HEK293 (cell line): ENCODE data around the gene ANKRD23.

Source experiments
- CTCF ChIA-PET: fragments of 350-600 bp; formaldehyde crosslinking; extraction: SDS; loops from one replicate; lab custom pipeline; 2021; ENCODE audit warnings: antibody characterized with exemption; lab: Yijun Ruan, JAX
- POLR2A ChIA-PET: fragments of 300-600 bp; formaldehyde crosslinking; extraction: SDS; loops from one replicate; lab custom pipeline; 2020; ENCODE audit warnings: antibody characterized with exemption, inconsistent platforms; lab: Yijun Ruan, JAX
- H3K27ac ChIP-seq: fragments of 200-500 bp; sonication (Bioruptor generic); 2 replicates; pipeline ENCODE4 v1.5.1; 2014; ENCODE audit warnings: low read depth, low read length, control low read depth, inconsistent platforms; ENCODE audit errors: extremely low read depth
- H3K36me3 ChIP-seq, 2 experiments: fragments of 200-500 bp in 1 of 2; sonication (Bioruptor generic) in 1 of 2; 1 replicate in 1 of 2; 2 replicates in 1 of 2; pipeline ENCODE4 v1.5.1; 2014 to 2017; ENCODE audit warnings: inconsistent platforms in 2 of 2, low read length in 2 of 2; ENCODE audit not compliant: control insufficient read depth in 2 of 2, insufficient read depth in 1 of 2
- H3K4me1 ChIP-seq: fragments of 200-500 bp; sonication (Bioruptor generic); 2 replicates; pipeline ENCODE4 v1.5.1; 2014; ENCODE audit warnings: mild to moderate bottlenecking, low read length, inconsistent platforms; ENCODE audit not compliant: control insufficient read depth, insufficient read depth
- H3K4me3 ChIP-seq: 2 replicates; pipeline ENCODE4 v1.5.1; 2011; ENCODE audit warnings: low read depth, mild to moderate bottlenecking, control low read depth, low read length, moderate library complexity
- H3K9me3 ChIP-seq: fragments of 200-500 bp; sonication (Bioruptor generic); 2 replicates; pipeline ENCODE4 v1.5.1; 2014; ENCODE audit warnings: low read depth, low read length, inconsistent platforms; ENCODE audit not compliant: control insufficient read depth, insufficient read depth
- IKZF3 ChIP-seq: fragments of 450-650 bp; IDR thresholded peaks from 2 replicates; pipeline ENCODE4 v1.5.0; 2018; ENCODE audit warnings: missing biosample characterization, mild to moderate bottlenecking, missing genetic modification characterization, moderate library complexity
- KLF8 ChIP-seq: fragments of 450-650 bp; formaldehyde crosslinking; IDR thresholded peaks from 2 replicates; pipeline ENCODE4 v1.5.1; 2016; ENCODE audit warnings: missing biosample characterization, missing genetic modification characterization
- OVOL3 ChIP-seq: fragments of 450-650 bp; formaldehyde crosslinking; IDR thresholded peaks from 2 replicates; pipeline ENCODE4 v1.5.1; 2016; ENCODE audit warnings: missing biosample characterization, missing genetic modification characterization
- REST ChIP-seq: fragments of 450-650 bp; formaldehyde crosslinking; IDR thresholded peaks from 2 replicates; pipeline ENCODE4 v1.5.1; 2016; ENCODE audit warnings: missing biosample characterization, missing genetic modification characterization
- ZBTB17 ChIP-seq: fragments of 450-650 bp; formaldehyde crosslinking; IDR thresholded peaks from 2 replicates; pipeline ENCODE4 v1.5.1; 2016; ENCODE audit warnings: missing biosample characterization, missing genetic modification characterization
- ZBTB20 ChIP-seq: fragments of 450-650 bp; formaldehyde crosslinking; IDR thresholded peaks from 2 replicates; pipeline ENCODE4 v1.5.1; 2016; ENCODE audit warnings: missing biosample characterization, missing genetic modification characterization
- ZNF10 ChIP-seq: fragments of 450-650 bp; formaldehyde crosslinking; IDR thresholded peaks from 2 replicates; pipeline ENCODE4 v1.5.1; 2017; ENCODE audit warnings: missing biosample characterization, missing genetic modification characterization
- ZNF132 ChIP-seq: fragments of 450-650 bp; formaldehyde crosslinking; IDR thresholded peaks from 2 replicates; pipeline ENCODE4 v1.5.1; 2017; ENCODE audit warnings: missing biosample characterization, missing genetic modification characterization, borderline replicate concordance
- ZNF133 ChIP-seq: fragments of 450-650 bp; formaldehyde crosslinking; IDR thresholded peaks from 2 replicates; pipeline ENCODE4 v1.5.1; 2016; ENCODE audit warnings: missing biosample characterization, missing genetic modification characterization
- ZNF2 ChIP-seq: fragments of 450-650 bp; formaldehyde crosslinking; IDR thresholded peaks from 2 replicates; pipeline ENCODE4 v1.5.1; 2016; ENCODE audit warnings: missing biosample characterization, missing genetic modification characterization
- ZNF211 ChIP-seq: fragments of 450-650 bp; formaldehyde crosslinking; IDR thresholded peaks from 2 replicates; pipeline ENCODE4 v1.5.1; 2016; ENCODE audit warnings: low read depth, missing biosample characterization, missing genetic modification characterization
- ZNF362 ChIP-seq: fragments of 450-650 bp; formaldehyde crosslinking; IDR thresholded peaks from 2 replicates; pipeline ENCODE4 v1.5.1; 2016; ENCODE audit warnings: missing biosample characterization, missing genetic modification characterization
- ZNF513 ChIP-seq: fragments of 450-650 bp; IDR thresholded peaks from 2 replicates; pipeline ENCODE4 v1.5.1; 2018; ENCODE audit warnings: missing biosample characterization, missing genetic modification characterization
- ZNF518A ChIP-seq: fragments of 450-650 bp; formaldehyde crosslinking; conservative IDR thresholded peaks from 2 replicates; pipeline ENCODE4 v1.5.1; 2016; ENCODE audit warnings: low read depth, missing biosample characterization, missing genetic modification characterization
- ZNF660 ChIP-seq: fragments of 450-650 bp; IDR thresholded peaks from 2 replicates; pipeline ENCODE4 v1.5.1; 2018; ENCODE audit warnings: missing biosample characterization, mild to moderate bottlenecking, missing genetic modification characterization
- ZNF785 ChIP-seq: fragments of 450-650 bp; formaldehyde crosslinking; IDR thresholded peaks from 2 replicates; pipeline ENCODE4 v1.5.1; 2016; ENCODE audit warnings: missing biosample characterization, missing genetic modification characterization
- ZSCAN18 ChIP-seq: fragments of 450-650 bp; formaldehyde crosslinking; IDR thresholded peaks from 2 replicates; pipeline ENCODE4 v1.5.1; 2016; ENCODE audit warnings: missing biosample characterization, missing genetic modification characterization
- ZSCAN5A ChIP-seq: fragments of 450-650 bp; formaldehyde crosslinking; IDR thresholded peaks from 2 replicates; pipeline ENCODE4 v1.5.1; 2016; ENCODE audit warnings: missing biosample characterization, missing genetic modification characterization

The ANKRD23 gene

GRCh38 chr2:96816127-96816835, 27.5 kb downstream of the ANKRD23 start, which contains the start of gene CNNM3 (continued):
- peak; percentile 62; the same call in 1 of the 2 replicates for TF ChIP-seq ZSCAN5A (tag by site-specific recombination)
- no peak for TF ChIP-seq OVOL3
- 0 out of 2 replicates have a peak, but pooled peaks have one; percentile 56 for TF ChIP-seq ZNF10 (tag by site-specific recombination)
- no peak for TF ChIP-seq ZNF211 (tag by site-specific recombination)
- TF ChIP-seq ZSCAN18 (tag by site-specific recombination), result no peak
- TF ChIP-seq ZNF362, result no peak
- no peak for TF ChIP-seq ZNF132 (tag by site-specific recombination)
- TF ChIP-seq ZNF518A (tag by site-specific recombination), result no peak
- peak; percentile 81 for TF ChIP-seq ZNF660 (tag by site-specific recombination)

GRCh38 chr2:96815326-96816126, 28.3 kb downstream of the ANKRD23 start:
- peak overlapping the region; percentile 75 for H3K4me3 ChIP-seq
- no peaks in the 10 kb centered on the region for H3K9me3 ChIP-seq
- peak overlapping the region; percentile 50; the same call in 1 of the 2 replicates for H3K27ac ChIP-seq
- peaks cover 6 to 41% of the 10 kb centered on the region in 2 experiments; a peak in 2 of 3 replicates for H3K36me3 ChIP-seq
- ChIA-PET POLR2A (interaction anchor here (0.5 to 1.7 kb wide), 12 partner anchors 18 to 275 kb away, joined by 3 to 7 read pairs (median 4); partner anchors contain the start of genes ANKRD39, CNNM4 and KANSL3), CTCF (interaction anchor here (0.6 to 1.1 kb wide), 6 partner anchors 9 to 57 kb away, joined by 3 to 4 read pairs (median 4); no protein-coding TSS in a partner anchor)
- H3K4me1 ChIP-seq, result peaks cover 15% of the 10 kb centered on the region
- TF ChIP-seq ZBTB17 (peak; percentile 70), REST (tag by site-specific recombination) (peak; percentile 62; the same call in 1 of the 2 replicates), ZNF513 (tag by site-specific recombination) (no peak; the same call in 1 of the 2 replicates), KLF8 (no peak), ZNF785 (tag by site-specific recombination) (no peak), ZNF2 (tag by site-specific recombination) (0 out of 2 replicates have a peak, but pooled peaks have one; percentile 22), IKZF3 (tag by site-specific recombination) (peak; percentile 70), ZNF133 (tag by site-specific recombination) (no peak), ZBTB20 (tag by site-specific recombination) (peak; percentile 38; the same call in 1 of the 2 replicates)
